Breast epithelium (tissue), 3 donors: ENCODE measurements around the gene NFIX.

ENCODE experiments used
- CTCF ChIP-seq, 3 donors: fragments of 450-650 bp; IDR thresholded peaks; one replicate each; pipeline ENCODE4 v1.5.1; 2016 to 2017; ENCODE audit warnings: antibody characterized with exemption in 3 of 3, mild to moderate bottlenecking in 3 of 3, moderate library complexity in 3 of 3
- POLR2A ChIP-seq: fragments of 450-650 bp; IDR thresholded peaks from one replicate; pipeline ENCODE4 v1.6.1; 2016; ENCODE audit warnings: antibody characterized with exemption, mild to moderate bottlenecking, moderate library complexity

GRCh38 chr19:12990431-12990830, 4.8 kb upstream of the NFIX start:
- TF ChIP-seq CTCF (IDR thresholded peaks at IDR 0.05) (no peak), POLR2A (no peak)
